ENCODE measurements around the gene FEZF2.

GRCh38 chr3:62356356-62356755 is 17.0 kb downstream of the FEZF2 start:
- TF ChIP-seq TARDBP (IDR thresholded peaks at IDR 0.05): no peak
- no peak for TF ChIP-seq CTBP1 (IDR thresholded peaks at IDR 0.05; ENCODE audit: borderline replicate concordance)
- no peak for TF ChIP-seq FOXM1 (IDR thresholded peaks at IDR 0.05; ENCODE audit: borderline replicate concordance)
- TF ChIP-seq FOXA1 (IDR thresholded peaks at IDR 0.05): no peak
- TF ChIP-seq BHLHE40 (IDR thresholded peaks at IDR 0.05; ENCODE audit: borderline replicate concordance): no peak
- no peak for TF ChIP-seq HDGF (IDR thresholded peaks at IDR 0.05; ENCODE audit: borderline replicate concordance)
- no peak for TF ChIP-seq NFRKB (IDR thresholded peaks at IDR 0.05)
- no peak for TF ChIP-seq ZNF384 (IDR thresholded peaks at IDR 0.05)
- TF ChIP-seq LEF1 (IDR thresholded peaks at IDR 0.05; ENCODE audit: borderline replicate concordance): no peak
- TF ChIP-seq PKNOX1 (IDR thresholded peaks at IDR 0.05): no peak

All from HEK293T (cell line).